GM18909 (cell line): ENCODE measurements around the gene CACNB4.

Experiments
- ATAC-seq: cut with Tn5 transposase; IDR thresholded peaks from one replicate; pipeline ENCODE4 v1.9.1; 2021; ENCODE audit warnings: mild to moderate bottlenecking; ENCODE audit not compliant: unreplicated experiment, poor library complexity

Gene CACNB4

DNA sequence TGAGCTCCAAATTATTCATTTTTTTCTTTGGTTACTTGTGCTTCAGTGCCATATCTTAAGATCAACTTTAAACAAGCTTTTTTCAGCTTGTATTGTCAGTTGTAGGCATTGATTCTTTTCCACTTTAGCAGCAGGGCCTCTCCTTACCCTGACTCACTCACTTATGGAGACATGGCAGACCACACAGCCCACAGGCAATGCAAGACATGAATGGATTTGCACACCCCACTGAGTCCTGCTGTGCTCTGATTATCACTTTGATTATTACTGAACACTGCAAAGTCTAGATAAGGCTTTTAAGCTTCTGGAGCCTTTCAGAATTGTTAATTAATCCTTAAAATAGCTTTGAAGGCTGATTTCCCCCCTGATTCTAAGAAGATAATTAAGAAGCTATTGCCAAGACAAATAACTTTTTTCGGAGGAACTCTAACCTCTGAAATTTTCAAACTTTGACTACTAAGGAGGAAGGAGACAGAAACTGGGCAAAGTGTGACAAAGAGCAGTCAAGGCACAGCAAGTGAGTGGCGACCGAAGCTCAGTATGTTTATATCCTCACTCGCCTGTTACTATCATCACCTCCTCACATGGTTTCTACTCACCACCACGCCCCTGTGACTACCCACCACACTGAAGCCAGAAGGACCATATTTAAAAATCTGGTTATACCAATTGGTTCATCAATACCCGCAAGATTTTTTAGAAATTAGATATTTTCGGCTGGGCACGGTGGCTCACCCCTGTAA lies 43.3 kb downstream of the CACNB4 start:
- peak; percentile 49 for ATAC-seq

DNA sequence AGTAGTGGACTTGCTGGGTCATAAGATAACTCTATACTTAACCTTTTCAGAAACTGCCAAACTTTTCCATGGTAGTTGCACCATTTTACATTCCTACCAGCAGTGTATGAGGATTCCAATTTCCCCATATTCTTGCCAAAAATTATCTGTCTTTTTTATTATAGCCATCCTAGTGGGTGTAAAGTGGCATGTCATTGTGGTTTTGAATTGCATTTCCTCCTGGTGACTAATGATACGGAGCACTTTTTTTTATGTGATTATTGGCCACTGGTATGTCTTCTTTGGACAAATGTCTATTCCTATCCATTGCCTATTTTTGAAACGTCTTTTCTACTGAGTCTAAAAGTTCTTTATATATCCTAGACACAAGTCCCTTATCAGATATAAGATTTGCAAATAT lies 44.3 kb downstream of the CACNB4 start:
- no peak for ATAC-seq

DNA sequence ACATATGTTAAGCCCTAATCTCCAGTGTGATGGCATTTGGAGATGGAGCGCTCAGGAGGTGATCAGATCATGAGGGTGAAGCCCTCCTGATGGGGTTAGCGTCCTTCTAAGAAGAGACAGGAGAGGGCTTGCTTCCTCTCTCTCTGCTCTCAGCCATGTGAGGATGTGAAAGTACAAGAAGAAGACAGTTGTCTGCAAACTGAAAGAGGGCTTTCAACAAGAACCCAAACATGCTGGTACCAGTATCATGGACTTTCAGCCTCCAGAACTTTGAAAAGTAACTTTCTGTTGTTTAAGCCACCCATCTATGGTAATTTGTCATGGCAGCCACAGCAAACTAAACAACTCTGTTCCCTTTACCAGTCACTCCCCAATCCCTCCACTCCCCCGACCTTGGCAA lies 47.4 kb downstream of the CACNB4 start:
- peak; percentile 48 for ATAC-seq

DNA sequence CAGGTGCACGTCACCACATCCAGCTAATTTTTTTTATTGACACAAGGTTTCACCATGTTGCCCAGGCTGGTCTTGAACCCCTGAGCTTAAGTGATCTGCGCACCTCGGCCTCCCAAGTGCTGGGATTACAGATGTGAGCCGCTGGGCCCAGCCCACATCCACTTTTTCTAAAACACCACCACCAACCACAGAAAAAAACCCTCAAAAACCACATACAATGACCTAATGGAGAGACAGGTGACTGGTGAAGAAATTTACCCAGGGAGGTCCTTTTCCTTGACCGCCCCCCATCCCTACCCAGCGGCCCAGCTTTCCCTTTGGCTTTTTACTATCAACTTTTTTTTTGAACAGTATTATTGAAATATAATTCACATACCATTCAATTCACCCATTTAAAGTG lies 47.9 kb downstream of the CACNB4 start:
- ATAC-seq: no peak

DNA sequence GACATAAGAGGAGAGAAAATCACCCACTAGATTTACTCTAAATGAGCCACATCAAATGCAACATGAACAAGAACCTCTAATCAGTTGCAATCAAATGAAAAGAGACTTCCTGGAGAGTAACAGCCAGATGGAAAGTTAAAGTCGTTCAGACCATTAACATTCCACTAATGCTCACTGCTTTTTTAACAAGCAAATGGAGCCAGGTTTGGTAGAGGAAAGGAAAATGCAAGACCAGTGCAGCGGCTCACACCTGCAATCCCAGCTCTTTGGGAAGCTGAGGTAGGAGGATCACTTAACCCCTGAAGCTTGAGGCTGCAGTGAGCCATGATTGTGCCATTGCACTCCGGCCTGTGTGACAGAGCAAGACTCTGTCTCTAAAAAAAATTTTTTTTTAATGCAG lies 48.5 kb downstream of the CACNB4 start:
- ATAC-seq: no peak

DNA sequence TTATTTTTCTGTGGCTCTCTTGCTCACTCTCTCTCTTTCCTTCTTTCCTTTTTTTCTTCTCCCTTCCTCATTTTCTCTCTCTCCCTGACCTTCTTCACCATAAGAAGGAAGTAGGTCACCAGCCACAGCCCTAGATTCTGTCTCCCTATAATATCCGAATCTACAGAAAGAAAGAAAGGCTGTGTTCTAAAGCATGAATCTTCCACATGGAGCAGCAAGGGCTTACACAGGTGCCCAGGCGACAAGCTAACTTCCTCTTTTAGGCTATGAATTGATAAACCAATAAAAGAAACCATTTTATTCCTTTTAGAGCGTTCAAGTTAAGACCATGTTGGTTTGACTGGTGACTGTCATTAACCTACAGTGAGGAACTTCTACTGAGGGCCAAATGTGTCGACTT lies 49.3 kb downstream of the CACNB4 start:
- ATAC-seq: no peak

DNA sequence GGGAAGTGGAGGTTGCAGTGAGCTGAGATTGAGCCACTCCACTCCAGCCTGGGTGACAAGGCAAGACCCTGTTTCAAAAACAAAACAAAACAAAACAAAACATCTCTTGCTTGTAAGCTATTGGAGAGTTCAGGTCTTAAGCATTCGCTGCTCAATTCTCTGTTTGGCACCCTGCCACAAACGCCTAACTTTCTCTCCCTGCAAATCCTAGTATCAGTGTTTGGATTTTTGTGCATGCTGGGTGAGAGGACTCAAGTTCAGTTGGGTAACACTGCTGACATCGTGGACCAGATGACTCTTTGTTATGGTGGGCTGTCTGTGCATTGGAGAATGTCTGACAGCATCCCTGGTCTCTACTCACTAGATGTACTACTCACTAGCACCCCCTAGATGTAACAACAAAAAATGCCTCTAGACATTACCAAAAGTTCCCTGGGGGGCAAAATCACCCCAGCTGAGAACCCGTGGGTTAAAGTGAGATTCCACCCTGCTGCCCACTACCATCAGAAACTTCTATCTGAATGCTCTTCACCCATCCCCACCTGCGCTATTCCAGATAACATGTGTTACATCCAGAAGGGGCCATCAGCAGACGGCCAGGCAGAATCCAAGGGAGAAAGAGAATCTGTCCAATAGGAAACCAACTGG lies 50.9 kb downstream of the CACNB4 start:
- no peak for ATAC-seq

DNA sequence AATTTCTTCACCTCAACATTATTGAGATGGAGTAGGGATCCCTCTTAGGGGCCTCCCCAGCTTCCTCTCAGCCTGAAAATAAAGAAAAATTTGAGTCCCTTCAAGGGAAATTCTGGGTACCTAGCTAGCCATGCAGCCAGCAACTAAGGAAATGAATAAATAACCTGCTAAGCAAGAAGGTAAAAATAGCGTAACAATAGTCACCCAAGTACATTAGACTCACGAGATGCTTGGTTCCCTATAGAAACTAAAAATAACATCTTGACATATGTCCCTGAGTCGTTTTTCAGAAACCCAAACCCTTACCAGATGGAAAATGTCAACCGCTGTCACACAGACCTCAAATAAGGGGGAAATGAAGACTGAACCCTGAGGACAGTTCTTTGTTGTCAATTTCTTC lies 51.9 kb downstream of the CACNB4 start:
- peak; percentile 74 for ATAC-seq

DNA sequence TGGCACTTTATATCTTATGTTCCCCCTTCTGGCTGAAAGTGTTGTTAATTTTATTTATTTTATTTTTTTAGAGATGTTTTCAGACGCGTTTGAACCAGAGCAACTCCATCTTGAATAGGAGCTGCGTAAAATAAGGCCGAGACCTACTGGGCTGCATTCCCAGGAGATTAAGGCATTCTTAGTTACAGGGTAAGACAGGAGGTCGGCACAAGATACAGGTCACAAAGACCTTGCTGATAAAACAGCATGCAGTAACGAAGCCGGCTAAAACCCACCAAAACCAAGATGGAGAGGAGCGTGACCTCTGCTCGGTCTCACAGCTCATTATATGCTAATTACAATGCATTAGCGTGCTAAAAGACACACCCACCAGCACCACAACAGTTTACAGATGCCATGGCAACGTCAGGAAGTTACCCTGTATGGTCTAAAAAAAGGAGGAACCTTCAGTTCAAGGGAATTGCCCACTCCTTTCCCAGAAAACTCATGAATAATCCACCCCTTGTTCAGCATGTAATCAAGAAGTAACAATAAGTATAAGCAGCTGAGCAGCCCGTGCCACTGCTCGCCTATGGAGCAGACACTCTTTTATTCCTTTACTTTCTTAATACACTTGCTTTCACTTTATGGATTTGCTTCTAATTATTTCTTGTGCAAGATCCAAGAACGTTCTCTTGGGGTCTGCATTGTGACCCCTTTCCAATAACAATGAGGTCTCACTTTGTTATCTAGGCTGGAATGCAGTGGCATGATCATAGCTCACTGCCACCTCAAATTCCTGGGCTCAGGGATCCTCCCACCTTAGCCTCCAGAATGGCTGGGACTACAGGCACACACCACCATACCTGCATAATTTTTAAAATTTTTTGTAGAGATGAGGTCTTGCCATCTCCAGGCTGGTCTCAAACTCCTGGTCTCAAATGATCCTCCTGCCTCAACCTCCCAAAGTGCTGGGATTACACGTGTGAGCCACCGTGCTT lies 55.9 kb downstream of the CACNB4 start:
- ATAC-seq: no peak

DNA sequence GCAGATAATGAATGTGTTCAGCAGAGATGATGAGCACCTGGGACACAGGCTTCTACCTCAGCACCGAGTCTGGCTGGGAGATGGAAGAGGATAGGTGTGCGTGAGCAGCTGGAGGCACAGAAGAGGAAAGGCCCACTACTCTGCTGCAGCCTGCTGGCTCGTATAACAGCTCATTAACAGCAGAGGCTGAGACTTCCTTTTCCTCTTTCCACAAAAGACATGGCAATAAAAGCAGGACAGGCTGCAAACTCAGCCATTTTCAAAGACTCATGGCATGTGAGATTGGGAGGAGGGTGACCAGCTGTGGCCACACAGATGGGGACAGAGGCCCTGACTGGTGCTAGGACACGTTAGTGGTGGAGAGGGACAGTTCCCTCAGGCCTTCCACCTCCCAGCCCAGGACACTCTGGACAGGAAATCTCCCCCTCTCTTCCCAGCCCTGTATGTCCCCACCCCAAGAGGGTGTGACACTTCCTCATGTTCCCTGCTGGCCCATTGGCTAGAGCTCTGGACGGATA lies 60.3 kb downstream of the CACNB4 start:
- no peak for ATAC-seq

DNA sequence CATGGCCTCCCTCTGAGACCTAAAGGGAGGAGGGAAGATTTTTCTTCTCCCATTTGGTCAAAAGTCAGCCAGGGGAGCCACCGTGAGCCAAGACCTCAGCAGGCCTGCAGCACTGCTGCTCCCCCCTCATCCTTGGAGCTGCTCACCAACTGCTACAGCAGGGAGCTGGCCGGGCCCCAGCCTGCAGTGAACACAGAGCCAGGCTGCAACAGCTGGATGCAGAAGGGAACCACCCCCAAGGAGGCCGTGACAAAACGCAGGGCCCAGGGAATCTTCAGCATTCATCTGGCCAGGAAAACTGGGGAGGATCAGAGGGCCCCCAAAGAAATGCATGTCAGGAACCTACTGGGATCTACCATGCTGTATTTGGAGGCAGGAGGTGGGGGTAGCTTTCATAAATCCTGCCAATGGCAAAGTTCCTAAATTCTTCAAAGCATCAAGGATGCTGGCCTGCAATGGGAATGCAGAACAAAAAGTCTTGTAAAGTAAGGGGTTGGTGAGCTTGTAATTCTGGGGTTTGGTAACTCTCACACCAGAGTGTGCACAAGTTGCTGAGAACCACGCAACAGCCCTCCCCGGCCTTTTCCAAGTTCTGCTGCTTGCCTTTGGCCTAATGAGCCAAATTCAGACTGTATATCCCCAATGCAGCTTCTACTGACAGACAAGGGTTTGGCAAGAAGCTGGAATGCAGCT lies 61.0 kb downstream of the CACNB4 start:
- no peak for ATAC-seq

DNA sequence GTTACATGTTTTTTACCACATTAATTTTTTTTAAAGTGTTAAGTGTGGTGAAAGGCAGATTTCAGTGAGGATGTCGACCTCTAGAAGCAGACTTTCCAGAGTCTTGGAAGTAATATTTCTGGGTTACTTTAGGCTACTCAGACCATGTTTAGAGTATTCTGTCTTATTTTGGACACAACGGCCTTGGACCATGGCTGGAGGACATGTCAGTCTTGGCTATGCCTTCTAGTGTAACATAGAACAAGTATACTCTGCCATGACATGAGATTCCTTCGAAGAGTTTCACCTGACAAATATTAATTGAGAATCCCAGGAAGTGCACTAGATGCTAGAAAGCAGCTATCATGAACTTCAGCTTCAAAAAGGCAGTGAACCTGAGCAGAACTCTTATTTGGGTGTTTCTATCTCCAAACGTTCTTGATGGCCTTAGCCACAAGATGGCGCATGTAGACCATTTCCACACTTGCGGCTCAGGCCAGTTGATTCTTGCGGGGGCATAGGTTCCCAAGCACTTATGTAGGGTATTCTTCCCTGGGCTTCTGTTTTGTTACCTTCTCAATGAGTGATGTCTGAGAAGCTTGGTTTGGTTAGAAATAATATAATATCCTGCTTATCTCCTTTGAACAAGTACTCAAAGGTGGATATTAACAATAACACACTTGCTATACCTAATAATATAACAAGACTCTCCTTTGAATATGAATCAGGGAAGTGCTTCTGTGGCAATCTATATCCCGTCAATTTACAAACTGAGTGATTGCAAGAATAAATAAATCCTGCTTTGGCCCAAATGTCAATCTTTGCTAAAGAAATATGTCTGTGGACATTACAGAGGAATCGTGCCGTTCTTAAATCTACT lies 62.0 kb downstream of the CACNB4 start:
- peak; percentile 82 for ATAC-seq

DNA sequence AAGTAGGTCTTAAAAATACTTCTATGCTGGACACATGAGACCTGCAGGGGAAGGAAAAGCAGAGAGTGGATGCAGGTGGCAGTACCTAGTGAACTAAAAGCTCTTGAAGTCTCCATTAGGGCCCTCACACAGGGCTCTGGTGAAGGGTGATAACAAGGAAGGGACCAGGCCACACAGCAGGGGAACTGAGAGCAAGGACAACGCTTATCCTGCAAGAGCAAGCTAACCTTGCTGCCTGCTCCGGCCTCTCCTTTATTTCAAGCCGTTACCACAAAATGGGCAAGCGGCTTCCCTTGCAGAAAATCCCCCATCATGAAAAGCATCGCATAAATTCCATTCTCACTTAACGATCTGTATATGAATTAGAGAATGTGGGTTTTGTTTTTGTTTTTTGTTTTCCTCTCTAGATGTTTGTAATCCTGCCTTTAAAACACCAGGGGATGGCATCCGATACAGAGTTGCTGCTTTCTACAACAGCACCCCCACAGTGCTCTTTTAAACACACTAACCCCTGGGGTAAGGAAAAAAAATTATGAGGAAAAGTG lies 64.5 kb downstream of the CACNB4 start:
- ATAC-seq: no peak

DNA sequence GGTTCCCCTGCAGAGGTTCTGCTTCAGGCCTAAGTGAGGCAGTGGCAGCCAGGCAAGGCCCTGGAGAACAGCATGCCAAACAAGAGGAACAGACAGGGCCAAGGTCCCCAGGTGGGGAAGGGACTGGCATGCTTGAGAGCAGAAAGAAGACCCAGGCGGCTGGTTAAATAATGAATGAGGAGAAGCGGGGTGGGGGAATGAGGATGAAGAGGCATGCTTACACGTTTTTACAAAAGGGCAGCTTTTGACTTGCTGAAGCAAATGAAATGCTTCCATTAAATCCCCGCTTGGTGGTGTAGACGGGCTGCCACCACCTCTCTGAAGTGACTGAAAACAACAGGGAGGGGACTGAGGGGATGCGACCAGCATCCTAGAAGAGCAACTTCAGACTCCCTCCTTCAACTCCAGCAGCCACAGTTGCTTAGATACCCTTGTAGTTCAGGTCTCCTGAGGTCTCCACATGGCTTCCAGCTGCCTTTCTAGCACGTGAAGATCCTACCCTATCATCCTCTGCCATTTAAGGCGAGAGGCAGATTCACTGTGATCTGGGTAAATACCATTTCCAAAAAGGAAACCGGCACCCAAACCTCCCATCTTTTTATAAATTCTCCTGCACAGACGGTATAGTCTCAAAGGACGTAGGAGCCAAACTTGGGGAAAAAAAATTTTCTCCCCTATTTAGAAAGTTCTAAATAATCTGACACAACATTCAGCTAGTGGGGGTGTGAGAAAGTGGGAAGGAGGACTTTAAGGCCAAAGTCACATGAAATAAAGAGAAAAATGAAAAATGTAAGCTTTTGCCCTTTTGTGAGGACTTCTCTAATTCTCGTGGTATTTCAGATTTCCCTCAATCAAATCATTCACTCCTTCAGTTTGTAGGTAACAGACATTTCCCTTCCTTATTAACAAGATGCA lies 65.6 kb downstream of the CACNB4 start:
- no peak for ATAC-seq

DNA sequence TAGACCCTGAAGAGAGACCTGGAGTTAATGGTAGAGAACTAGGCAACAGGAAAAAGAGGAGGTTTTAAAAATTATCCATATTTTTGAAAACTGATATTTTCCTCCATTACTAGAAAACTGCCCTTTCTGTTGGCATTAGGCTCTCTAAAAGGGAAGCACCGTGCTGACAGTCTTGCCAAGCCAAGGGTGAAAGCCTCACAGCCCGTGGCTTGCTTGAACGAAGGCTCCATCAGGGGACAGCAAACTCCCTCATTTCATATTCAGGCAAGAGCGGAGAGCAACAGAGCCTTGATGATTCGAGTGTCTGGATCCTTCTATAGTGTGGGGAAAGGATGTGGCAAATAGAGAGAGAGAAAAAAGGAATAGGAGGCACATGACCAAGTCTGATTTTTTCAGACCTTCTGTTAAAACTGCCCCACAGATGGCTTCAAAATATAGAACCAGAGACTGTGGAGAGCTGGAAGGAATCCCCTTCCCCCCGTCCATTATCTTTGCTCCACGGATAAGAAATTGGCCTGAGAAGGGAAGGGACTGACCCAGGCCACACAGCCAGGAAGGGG lies 67.0 kb downstream of the CACNB4 start:
- ATAC-seq: no peak

DNA sequence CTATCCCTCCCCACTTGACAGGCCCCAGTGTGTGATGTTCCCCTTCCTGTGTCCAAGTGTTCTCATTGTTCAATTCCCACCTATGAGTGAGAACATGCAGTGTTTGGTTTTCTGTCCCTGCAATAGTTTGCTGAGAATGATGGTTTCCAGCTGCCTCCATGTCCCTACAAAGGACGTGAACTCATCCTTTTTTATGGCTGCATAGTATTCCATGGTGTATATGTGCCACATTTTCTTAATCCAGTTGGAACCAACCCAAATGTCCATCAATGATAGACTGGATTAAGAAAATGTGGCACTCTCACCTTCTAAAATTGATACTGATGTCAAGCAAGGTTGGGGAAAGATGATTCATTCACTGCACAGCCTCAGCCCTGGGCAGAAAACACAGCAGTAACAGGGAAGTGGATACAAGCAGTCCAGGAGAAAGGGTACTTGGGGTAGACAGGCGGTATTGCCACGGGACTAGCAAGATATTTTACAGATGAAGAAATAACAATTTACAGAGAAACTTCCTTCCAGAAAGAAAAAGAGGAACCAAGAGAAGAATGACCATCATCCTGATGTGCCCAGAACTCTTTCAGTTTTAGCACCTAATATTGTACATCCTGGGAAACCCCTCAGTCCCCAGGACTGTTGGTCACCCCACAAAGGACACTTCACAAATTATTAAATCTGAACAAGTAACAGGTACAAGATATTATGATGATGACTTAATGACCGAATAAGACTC lies 68.1 kb downstream of the CACNB4 start:
- ATAC-seq: peak; percentile 55
